ENCODE measurements around the gene AQP7. TPM values are rescaled to one million over a fixed set of nuclear protein-coding genes. Genes with fewer than 3 reads are reported as not detected.

AQP7 gene
- total and polyA plus RNA-seq, 9 of the 15 experiments (the other 6 are each of a cell fraction or from before 2014, with no cell fraction given): 0.04 to 0.53 (median 0.07) TPM; not detected in 4

DNA sequence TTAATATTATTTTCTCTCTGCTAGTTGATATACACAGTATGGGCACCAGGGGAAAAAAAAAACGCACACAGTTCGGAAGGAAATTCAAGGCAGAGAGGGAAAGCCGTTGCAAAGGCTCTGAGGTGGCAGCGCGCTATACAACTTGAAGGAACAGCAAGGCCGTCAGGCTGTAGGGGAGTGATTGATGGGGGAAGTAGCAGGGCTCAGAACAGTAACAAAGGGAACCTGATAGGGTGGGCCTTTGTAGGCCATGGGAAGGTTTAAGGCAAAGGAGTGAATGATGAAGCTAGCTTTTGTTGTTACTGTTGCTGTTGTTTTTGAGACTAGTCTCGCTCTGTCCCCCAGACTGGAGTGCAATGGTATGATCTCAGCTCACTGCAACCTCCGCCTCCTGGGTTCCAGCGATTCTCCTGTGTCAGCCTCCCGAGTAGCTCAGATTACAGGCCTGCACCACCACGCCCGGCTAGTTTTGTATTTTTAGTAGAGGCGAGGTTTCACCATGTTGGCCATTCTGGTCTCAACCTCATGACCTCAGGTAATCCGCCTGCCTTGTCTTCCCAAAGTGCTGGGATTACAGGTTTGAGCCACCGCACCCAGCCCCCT is 27.0 kb downstream of the AQP7 start (continued):
- TF ChIP-seq FOXK2 (conservative IDR thresholded peaks at IDR 0.05 in 1 of 2, IDR thresholded peaks at IDR 0.05 in 1 of 2; ENCODE audit: low read depth in 2 of 2) (peak in 1 of 2 experiments; percentile 98; a peak in 2 of 4 replicates), TOE1 (IDR thresholded peaks at IDR 0.05; ENCODE audit: borderline replicate concordance) (peak; percentile 76), TOE1 (CRISPR knock-in tag; IDR thresholded peaks at IDR 0.05; ENCODE audit: borderline replicate concordance, low read depth) (no peak), BHLHE40 (IDR thresholded peaks at IDR 0.05; ENCODE audit: low read length) (0 out of 2 replicates have a peak, but pooled peaks have one; percentile 36), MYNN (IDR thresholded peaks at IDR 0.05) (no peak), MYNN (CRISPR knock-in tag; IDR thresholded peaks at IDR 0.05) (no peak), SPI1 (IDR thresholded peaks at IDR 0.05; ENCODE audit: borderline replicate concordance, low read depth, low read length) (no peak), HOXB6 (CRISPR knock-in tag; IDR thresholded peaks at IDR 0.05; ENCODE audit: borderline replicate concordance) (no peak), RBM34 (IDR thresholded peaks at IDR 0.05; ENCODE audit: borderline replicate concordance, insufficient read depth, low read length) (no peak), MEIS2 (IDR thresholded peaks at IDR 0.05; ENCODE audit: partially characterized antibody) (peak; percentile 71), FOSL1 (tag; conservative IDR thresholded peaks at IDR 0.05) (no peak), CTBP1 (IDR thresholded peaks at IDR 0.05; ENCODE audit: borderline replicate concordance) (no peak), ZNF146 (CRISPR knock-in tag; IDR thresholded peaks at IDR 0.05; ENCODE audit: unreplicated experiment) (no peak), HLTF (IDR thresholded peaks at IDR 0.05) (no peak), SMARCE1 (IDR thresholded peaks at IDR 0.05) (0 out of 2 replicates have a peak, but pooled peaks have one; percentile 11)
- TF ChIP-seq, protein P1, sequence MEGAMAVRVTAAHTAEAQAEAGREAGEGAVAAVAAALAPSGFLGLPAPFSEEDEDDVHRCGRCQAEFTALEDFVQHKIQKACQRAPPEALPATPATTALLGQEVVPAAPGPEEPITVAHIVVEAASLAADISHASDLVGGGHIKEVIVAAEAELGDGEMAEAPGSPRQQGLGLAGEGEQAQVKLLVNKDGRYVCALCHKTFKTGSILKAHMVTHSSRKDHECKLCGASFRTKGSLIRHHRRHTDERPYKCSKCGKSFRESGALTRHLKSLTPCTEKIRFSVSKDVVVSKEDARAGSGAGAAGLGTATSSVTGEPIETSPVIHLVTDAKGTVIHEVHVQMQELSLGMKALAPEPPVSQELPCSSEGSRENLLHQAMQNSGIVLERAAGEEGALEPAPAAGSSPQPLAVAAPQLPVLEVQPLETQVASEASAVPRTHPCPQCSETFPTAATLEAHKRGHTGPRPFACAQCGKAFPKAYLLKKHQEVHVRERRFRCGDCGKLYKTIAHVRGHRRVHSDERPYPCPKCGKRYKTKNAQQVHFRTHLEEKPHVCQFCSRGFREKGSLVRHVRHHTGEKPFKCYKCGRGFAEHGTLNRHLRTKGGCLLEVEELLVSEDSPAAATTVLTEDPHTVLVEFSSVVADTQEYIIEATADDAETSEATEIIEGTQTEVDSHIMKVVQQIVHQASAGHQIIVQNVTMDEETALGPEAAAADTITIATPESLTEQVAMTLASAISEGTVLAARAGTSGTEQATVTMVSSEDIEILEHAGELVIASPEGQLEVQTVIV (CRISPR knock-in tag; IDR thresholded peaks at IDR 0.05; ENCODE audit: borderline replicate concordance): no peak
- TF ChIP-seq, protein P2, sequence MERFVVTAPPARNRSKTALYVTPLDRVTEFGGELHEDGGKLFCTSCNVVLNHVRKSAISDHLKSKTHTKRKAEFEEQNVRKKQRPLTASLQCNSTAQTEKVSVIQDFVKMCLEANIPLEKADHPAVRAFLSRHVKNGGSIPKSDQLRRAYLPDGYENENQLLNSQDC (CRISPR knock-in tag; IDR thresholded peaks at IDR 0.05): no peak
- TF ChIP-seq, protein P3, sequence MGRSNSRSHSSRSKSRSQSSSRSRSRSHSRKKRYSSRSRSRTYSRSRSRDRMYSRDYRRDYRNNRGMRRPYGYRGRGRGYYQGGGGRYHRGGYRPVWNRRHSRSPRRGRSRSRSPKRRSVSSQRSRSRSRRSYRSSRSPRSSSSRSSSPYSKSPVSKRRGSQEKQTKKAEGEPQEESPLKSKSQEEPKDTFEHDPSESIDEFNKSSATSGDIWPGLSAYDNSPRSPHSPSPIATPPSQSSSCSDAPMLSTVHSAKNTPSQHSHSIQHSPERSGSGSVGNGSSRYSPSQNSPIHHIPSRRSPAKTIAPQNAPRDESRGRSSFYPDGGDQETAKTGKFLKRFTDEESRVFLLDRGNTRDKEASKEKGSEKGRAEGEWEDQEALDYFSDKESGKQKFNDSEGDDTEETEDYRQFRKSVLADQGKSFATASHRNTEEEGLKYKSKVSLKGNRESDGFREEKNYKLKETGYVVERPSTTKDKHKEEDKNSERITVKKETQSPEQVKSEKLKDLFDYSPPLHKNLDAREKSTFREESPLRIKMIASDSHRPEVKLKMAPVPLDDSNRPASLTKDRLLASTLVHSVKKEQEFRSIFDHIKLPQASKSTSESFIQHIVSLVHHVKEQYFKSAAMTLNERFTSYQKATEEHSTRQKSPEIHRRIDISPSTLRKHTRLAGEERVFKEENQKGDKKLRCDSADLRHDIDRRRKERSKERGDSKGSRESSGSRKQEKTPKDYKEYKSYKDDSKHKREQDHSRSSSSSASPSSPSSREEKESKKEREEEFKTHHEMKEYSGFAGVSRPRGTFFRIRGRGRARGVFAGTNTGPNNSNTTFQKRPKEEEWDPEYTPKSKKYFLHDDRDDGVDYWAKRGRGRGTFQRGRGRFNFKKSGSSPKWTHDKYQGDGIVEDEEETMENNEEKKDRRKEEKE (IDR thresholded peaks at IDR 0.05; ENCODE audit: borderline replicate concordance in 1 of 2, control insufficient read depth in 1 of 2, low read depth in 2 of 2, low read length in 1 of 2): peak in 1 of 2 experiments; percentile 89; a peak in 2 of 4 replicates
- TF ChIP-seq, protein P4, sequence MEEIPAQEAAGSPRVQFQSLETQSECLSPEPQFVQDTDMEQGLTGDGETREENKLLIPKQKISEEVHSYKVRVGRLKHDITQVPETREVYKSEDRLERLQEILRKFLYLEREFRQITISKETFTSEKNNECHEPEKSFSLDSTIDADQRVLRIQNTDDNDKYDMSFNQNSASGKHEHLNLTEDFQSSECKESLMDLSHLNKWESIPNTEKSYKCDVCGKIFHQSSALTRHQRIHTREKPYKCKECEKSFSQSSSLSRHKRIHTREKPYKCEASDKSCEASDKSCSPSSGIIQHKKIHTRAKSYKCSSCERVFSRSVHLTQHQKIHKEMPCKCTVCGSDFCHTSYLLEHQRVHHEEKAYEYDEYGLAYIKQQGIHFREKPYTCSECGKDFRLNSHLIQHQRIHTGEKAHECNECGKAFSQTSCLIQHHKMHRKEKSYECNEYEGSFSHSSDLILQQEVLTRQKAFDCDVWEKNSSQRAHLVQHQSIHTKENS (CRISPR knock-in tag; IDR thresholded peaks at IDR 0.05): no peak
- TF ChIP-seq, protein P5, sequence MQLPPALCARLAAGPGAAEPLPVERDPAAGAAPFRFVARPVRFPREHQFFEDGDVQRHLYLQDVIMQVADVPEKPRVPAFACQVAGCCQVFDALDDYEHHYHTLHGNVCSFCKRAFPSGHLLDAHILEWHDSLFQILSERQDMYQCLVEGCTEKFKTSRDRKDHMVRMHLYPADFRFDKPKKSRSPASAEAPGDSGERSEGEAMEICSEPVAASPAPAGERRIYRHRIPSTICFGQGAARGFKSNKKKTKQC (CRISPR knock-in tag; IDR thresholded peaks at IDR 0.05): no peak
- TF ChIP-seq, protein P6, sequence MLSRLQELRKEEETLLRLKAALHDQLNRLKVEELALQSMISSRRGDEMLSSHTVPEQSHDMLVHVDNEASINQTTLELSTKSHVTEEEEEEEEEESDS (CRISPR knock-in tag; IDR thresholded peaks at IDR 0.05): no peak
